ENCODE data around the gene MED13L. TPM values are rescaled to one million over a fixed set of nuclear protein-coding genes. Genes with fewer than 3 reads are reported as not detected.

The MED13L gene
- total RNA-seq, 2 experiments from 2014 or later, result 25.7 to 40.1 TPM

- H3K79me2 ChIP-seq (ENCODE audit: insufficient read depth, low read depth, low read length), result no peaks in the 10 kb centered on the region
- H3K9me3 ChIP-seq (ENCODE audit: low read length), result no peaks in the 10 kb centered on the region
- H3K9me2 ChIP-seq (ENCODE audit: insufficient read depth, low read length), result no peaks in the 10 kb centered on the region
- peaks cover 3% of the 10 kb centered on the region; the same call in 1 of the 2 replicates for H4K20me1 ChIP-seq (ENCODE audit: insufficient read depth, low read length)
- intact Hi-C loops (cut with micrococcal nuclease; ENCODE audit: unreplicated experiment), result no loop called here
- H2AFZ ChIP-seq (ENCODE audit: low read length), result no peak overlapping the region
- no peak for DNase-seq (ENCODE audit: low spot score)
- TF ChIP-seq CTCF (conservative IDR thresholded peaks at IDR 0.05; ENCODE audit: low read length) (no peak), EZH2phosphoT487 (IDR thresholded peaks at IDR 0.05; ENCODE audit: borderline replicate concordance, low read depth, low read length) (no peak)
- no peak overlapping the region for H3K4me3 ChIP-seq (ENCODE audit: low read depth, low read length, poor library complexity, severe bottlenecking)
- H3K4me1 ChIP-seq (ENCODE audit: insufficient read depth, low read length, poor library complexity, severe bottlenecking), result no peaks in the 10 kb centered on the region
- H3K27ac ChIP-seq (ENCODE audit: low read depth, low read length, poor library complexity, severe bottlenecking), result no peak overlapping the region
- ChIA-PET CTCF (ENCODE audit: unreplicated experiment) (no interaction called here), POLR2A (no interaction called here)
- no peaks in the 10 kb centered on the region for H3K36me3 ChIP-seq (ENCODE audit: insufficient read depth, low read length)
- H3K4me2 ChIP-seq (ENCODE audit: low read length), result no peak overlapping the region
- BruUV-seq (replicated peaks), result no TSS peak
These were observed 218.9 kb downstream of the MED13L start for GRCh38 chr12:116058574-116058973.

- no peaks in the 10 kb centered on the region for H3K4me1 ChIP-seq (ENCODE audit: insufficient read depth, low read length, poor library complexity, severe bottlenecking)
- H3K4me3 ChIP-seq (ENCODE audit: low read depth, low read length, poor library complexity, severe bottlenecking), result no peak overlapping the region
- no peaks in the 10 kb centered on the region for H3K36me3 ChIP-seq (ENCODE audit: insufficient read depth, low read length)
- H3K79me2 ChIP-seq (ENCODE audit: insufficient read depth, low read depth, low read length), result no peaks in the 10 kb centered on the region
- H3K9me3 ChIP-seq (ENCODE audit: low read length), result no peaks in the 10 kb centered on the region
- no peak overlapping the region for H3K27ac ChIP-seq (ENCODE audit: low read depth, low read length, poor library complexity, severe bottlenecking)
- no TSS peak for BruUV-seq (replicated peaks)
- intact Hi-C loops (cut with micrococcal nuclease; ENCODE audit: unreplicated experiment), result no loop called here
- TF ChIP-seq CTCF (conservative IDR thresholded peaks at IDR 0.05; ENCODE audit: low read length) (no peak), EZH2phosphoT487 (IDR thresholded peaks at IDR 0.05; ENCODE audit: borderline replicate concordance, low read depth, low read length) (no peak)
- DNase-seq (ENCODE audit: low spot score), result no peak
- H3K9me2 ChIP-seq (ENCODE audit: insufficient read depth, low read length), result no peaks in the 10 kb centered on the region
- CTCF ChIA-PET (ENCODE audit: unreplicated experiment), result no interaction called here
- no peak overlapping the region for H2AFZ ChIP-seq (ENCODE audit: low read length)
- peaks cover 3% of the 10 kb centered on the region; the same call in 1 of the 2 replicates for H4K20me1 ChIP-seq (ENCODE audit: insufficient read depth, low read length)
- no peak overlapping the region for H3K4me2 ChIP-seq (ENCODE audit: low read length)
- POLR2A ChIA-PET, result interaction anchor here (0.7 to 1.3 kb wide), 2 partner anchors 10 to 43 kb away, joined by 3 to 4 read pairs; no protein-coding TSS in a partner anchor
These were observed 220.1 kb downstream of the MED13L start for GRCh38 chr12:116057356-116057755.

GRCh38 chr12:116055895-116056607, 221.4 kb downstream of the MED13L start:
- Histone ChIP-seq H3K9me3 (ENCODE audit: low read length) (no peaks in the 10 kb centered on the region), H3K4me1 (ENCODE audit: insufficient read depth, low read length, poor library complexity, severe bottlenecking) (no peaks in the 10 kb centered on the region), H4K20me1 (ENCODE audit: insufficient read depth, low read length) (peaks cover 3% of the 10 kb centered on the region), H3K9me2 (ENCODE audit: insufficient read depth, low read length) (no peaks in the 10 kb centered on the region), H3K27ac (ENCODE audit: low read depth, low read length, poor library complexity, severe bottlenecking) (no peak overlapping the region), H3K79me2 (ENCODE audit: insufficient read depth, low read depth, low read length) (no peaks in the 10 kb centered on the region), H3K4me2 (ENCODE audit: low read length) (no peak overlapping the region), H2AFZ (ENCODE audit: low read length) (no peak overlapping the region), H3K36me3 (ENCODE audit: insufficient read depth, low read length) (no peaks in the 10 kb centered on the region), H3K4me3 (ENCODE audit: low read depth, low read length, poor library complexity, severe bottlenecking) (no peak overlapping the region)
- ChIA-PET CTCF (ENCODE audit: unreplicated experiment) (no interaction called here), POLR2A (no interaction called here)
- no peak for DNase-seq (ENCODE audit: low spot score)
- intact Hi-C loops (cut with micrococcal nuclease; ENCODE audit: unreplicated experiment), result no loop called here
- no peak for TF ChIP-seq CTCF (conservative IDR thresholded peaks at IDR 0.05; ENCODE audit: low read length)
- no peak for TF ChIP-seq EZH2phosphoT487 (IDR thresholded peaks at IDR 0.05; ENCODE audit: borderline replicate concordance, low read depth, low read length)
- no TSS peak for BruUV-seq (replicated peaks)

Measured in OCI-LY7 (cell line).